GM19025 (cell line): ENCODE measurements around the gene MCCC1.

ENCODE experiments used
- ATAC-seq: cut with Tn5 transposase; IDR thresholded peaks from one replicate; pipeline ENCODE4 v1.9.1; 2021; ENCODE audit warnings: mild to moderate bottlenecking, low read depth, moderate library complexity; ENCODE audit not compliant: unreplicated experiment

Gene MCCC1

DNA sequence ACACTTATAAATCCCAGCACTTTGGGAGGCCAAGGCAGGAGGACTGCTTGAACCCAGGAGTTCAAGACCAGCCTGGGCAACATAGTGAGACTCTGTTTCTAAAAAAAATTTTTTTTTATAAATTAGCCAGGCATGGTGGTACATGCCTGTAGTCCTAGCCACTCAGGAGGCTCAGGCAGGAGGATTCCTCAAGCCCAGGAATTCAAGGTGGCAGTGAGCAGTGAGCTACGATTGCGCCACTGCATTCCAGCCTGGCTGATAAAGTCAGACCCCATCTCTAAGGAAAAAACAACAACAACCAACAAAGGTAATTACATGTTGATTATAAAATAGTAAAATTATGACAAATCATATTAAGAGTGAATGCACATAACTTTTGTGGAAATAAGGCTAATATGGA lies 40.9 kb downstream of the MCCC1 start:
- ATAC-seq = no peak

DNA sequence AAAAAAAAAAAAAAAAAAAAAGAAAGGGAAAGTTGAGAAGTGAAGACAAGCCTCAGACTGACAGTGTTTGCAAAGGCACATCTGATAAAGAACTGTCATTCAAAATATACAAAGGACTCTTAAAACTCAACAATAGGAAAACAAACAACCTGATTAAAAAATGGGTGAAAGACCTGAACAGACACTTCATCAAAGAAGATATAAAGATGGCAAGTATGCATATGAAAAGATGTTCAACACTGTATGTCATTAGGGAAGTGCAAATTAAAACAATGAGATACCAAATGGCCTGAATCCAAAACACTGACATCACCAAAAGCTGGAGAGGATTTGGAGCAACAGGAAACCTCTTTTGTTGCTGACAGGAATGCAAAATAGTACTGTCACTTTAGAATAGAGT lies 48.6 kb downstream of the MCCC1 start:
- ATAC-seq = no peak

DNA sequence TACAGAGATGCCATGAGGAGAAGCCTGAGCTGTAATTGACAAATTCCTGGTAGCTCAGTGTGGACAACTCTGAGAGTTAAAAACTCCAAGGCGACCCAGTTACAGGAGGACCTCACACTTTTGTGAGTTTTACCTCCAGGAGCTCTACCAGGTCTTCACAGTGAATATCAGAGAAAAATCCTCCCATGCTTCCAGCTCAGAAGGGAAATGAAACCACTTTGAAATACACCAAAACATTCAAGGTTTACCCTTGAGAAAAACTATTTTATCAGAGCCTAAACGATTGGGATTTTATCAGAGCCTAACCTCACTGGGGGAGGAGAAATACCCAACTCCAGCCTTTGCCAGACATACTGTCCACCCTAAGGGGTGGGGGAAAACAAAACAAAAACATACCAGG lies 52.4 kb downstream of the MCCC1 start:
- ATAC-seq = no peak

DNA sequence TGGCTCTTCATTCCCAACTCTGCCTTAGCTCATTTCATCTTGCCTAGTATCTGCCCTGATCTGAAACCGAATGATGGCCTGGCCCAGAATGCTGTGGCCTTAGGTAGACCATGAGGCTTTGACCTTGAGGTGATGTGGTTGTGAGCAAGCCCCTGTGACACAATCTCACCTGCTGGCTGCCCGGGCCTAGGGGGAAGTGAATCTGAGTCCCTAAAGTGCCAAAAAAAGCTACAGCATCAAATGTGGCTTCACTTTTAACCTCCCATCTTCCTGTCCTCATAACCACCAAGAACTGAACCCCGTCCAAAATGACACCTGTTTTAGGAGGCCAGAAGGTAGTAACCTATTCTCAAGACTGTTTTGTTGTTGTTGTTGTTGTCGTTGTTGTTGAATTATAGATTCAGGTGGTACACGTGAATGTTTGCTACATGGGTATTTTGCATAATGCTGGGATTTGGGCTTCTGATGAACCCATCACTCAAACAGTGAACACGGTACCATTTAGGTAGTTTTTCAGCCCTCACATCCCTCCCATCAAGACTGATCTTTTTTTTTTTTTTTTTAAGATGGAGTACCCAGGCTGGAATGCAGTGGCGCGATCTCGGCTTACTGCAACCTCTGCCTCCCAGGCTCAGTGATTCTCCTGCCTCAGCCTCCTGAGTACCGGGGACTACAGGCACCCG lies 54.6 kb downstream of the MCCC1 start:
- peak; percentile 95 for ATAC-seq

DNA sequence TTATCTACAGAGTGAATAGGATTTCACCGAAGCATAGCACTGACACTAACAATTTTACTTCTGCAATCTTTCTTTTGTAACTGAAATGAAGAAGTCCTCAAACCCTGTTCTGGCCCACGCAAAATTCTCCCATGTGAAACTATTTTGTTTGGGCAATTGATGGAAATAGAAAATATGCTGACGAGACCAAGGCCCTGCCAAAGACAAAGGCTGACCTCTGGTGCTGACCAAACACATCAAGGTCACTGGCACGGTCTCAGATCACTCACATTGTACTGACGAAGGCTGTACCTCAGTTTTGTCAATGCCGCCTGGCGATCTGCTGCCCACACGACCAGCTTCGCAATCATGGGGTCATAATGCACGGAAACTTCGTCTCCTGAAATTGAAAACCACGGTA lies 60.5 kb downstream of the MCCC1 start:
- ATAC-seq = no peak

DNA sequence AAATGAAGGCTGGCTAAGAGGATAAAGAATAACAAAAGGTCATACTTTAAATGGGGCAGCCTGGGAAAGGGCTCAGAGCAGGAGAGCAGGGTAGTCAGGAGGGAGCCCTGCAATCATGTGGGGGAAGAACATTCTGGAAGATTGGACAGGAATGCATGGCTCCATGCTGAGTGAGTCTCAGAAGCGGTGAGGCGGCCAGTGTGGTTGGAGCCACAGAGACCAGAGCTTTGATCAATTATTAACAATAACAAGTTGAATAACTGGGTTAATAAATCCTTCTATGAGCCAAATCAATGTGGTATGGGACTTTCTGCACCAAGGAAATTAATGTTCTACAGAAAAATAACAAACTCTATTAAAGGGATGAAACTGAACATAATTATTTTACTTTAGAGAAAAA lies 61.1 kb downstream of the MCCC1 start:
- ATAC-seq = no peak

DNA sequence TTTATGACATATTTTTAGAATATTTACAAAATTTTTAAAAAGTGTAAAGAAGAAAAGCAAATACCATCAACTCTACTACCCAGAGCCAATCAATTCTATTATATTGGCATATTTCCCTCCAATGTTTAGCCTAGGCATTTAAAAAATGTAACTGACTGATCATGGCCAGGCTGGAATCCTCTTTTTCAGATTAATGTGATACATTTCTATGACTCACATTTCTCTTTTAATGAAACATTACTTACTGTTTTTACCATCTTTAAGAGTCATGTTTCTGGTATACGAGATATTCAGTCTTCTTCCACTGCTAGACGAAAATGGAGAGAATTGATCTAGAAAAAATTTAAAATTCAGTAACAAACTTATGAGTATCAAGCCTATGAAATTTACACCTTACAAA lies 65.5 kb downstream of the MCCC1 start:
- no peak for ATAC-seq

DNA sequence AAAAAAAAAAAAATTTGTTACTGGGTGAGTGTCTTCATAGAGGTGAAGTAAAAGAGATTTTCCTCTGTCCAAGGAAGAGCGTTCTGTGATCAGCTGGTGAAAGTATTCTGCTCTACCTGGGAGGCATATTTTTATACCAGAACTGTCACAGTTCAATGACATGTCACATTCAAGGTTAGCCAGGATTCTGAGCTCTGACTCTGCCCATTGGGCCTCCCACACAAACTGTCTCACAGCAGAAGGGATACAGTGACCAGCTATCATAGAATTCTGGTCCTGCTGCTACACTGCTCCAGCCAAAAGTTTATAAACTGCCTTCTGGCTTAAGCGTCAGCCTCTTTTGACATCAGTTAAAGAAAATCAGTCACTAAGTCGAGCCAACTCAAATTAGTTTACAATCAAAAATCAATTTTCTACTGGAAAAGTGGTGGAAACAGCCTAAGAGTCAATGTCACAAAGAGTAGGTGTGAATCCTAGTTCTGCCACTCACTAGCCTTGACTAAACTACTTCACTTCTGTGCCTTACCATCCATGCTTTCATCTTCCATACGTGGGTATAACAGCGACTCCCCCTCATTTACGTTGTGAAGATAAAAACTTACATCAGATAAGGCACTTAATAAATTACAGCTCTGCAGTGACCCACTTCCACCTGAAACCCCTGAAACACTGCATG lies 66.3 kb downstream of the MCCC1 start:
- no peak for ATAC-seq

DNA sequence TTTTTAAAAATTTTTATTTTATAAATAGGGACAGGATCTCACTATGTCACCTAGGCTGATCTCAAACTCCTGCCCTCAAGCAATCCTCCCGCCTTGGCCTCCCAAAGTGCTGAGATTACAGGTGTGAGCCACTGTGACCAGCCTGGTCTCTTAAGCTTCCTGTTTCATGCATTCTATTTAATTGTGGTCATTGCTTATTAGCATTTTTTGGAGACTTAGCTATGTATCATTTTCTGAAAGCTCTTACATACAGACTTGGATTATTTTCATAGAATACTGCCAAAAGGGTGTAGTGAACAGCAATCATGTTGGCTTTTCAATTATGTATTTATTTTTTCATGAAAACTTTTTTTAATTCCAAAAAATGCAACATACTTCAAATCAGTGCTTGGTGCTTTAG lies 67.5 kb downstream of the MCCC1 start:
- no peak for ATAC-seq

DNA sequence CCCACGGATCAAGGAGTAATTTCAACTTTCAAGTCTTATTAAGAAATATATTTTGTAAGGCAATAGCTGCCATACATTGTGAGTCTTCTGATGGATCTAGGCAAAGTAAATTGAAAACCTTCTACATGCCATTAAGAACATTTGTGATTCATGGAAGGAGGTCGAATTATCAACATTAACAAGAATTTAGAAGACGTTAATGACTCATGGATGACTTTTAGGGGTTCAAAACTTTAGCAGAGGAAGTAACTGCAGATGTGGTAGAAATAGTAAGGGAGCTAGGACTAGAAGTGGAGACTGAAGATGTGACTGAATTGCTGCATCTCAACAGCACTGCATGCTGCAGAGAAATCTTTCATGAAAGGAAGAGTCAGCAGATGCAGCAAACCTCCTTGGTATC lies 70.9 kb downstream of the MCCC1 start:
- no peak for ATAC-seq

DNA sequence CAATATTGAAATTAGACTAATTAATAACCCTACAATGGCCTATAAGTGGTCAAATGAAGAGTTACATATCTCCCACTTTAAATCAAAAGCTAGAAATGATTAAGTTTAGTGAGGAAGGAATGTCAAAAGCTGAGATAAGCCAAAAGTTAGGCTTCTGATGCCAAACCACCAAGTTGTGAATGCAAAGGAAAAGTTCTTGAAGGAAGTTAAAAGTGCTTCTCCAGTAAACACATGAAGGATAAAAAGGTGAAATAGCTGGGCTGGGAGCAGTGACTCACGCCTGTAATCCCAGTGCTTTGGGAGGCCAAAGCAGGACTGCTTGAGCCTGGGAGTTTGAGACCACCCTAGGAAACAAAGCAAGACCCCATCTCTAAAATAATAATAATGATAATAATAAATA lies 72.0 kb downstream of the MCCC1 start:
- no peak for ATAC-seq

DNA sequence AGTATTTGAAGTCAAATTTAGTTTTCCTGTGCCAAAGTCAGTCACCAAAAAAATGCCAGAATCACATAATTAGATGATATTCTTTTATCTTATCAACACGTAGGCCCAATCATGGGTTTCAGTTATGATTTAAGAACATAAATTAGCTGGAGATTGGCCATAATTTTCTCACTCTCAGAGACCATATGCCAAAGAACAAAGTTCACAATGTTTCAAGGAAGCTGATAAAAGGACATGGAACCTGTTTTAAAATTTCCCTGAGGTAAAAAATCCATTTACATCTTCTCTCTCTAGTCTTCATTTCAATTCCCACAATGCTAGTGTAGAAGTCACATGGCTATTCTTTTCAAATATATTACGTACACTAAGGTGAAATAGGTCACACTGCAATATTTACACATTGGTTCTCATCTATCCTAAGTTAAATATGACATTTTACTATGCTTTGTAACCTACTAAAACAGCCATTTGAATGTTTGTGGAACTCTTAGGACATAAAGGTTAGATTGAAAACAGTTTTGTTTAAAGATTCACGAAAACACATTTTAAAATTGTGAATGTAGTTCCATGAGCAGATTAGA lies 76.3 kb downstream of the MCCC1 start:
- no peak for ATAC-seq

DNA sequence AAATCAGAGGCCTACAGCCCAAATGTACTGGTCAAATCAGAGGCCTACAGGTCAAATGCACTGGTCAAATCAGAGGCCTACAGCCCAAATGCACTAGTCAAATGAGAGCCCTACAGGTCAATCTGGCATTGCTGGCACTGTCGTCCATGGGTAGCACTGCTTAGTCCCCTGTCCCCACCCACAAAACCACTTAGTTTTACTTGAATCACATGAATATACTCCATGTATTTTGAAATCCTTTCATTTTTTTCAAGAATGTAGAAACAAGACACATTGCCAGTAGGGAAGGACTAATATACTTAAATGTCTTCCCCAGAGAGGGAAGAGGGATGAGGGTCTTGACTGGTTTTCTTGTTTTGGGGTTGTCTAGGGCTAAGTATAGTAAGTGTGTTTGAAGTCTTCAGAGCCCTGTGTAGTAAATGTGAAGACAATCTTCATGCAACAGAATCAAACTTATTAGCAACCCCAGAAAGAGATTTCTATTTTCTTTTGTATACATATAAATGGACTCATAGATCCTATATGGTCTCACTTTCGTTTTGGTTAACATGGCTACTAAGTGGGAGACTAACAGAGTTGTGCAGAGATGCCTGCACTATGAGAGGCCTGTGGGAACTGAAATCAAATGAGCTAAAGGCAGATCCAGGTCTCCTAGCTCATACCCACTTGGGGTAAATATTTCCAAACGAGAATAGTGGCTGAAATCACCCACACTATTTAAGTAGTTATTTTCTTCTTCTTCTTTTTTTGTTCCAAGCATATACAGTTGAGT lies 80.7 kb downstream of the MCCC1 start:
- ATAC-seq = no peak

DNA sequence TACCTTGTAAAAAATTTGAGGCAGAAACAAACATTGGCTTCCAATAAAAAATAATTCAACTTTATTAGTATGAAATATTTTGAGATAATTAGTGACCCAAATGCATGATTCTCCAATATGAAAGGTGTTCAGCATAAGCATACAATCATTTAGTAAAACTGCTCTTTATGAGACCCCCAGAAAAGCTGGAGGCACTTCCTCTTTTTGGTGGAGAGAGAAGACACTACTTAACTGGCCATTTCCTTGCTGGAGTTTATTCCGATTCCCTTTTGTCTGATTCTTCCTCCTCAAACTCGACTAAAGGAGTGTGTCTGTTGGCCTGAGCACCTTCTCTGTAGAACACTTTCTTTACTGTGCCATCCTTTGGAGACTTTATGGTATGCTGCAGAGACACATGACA lies 84.1 kb downstream of the MCCC1 start:
- no peak for ATAC-seq

DNA sequence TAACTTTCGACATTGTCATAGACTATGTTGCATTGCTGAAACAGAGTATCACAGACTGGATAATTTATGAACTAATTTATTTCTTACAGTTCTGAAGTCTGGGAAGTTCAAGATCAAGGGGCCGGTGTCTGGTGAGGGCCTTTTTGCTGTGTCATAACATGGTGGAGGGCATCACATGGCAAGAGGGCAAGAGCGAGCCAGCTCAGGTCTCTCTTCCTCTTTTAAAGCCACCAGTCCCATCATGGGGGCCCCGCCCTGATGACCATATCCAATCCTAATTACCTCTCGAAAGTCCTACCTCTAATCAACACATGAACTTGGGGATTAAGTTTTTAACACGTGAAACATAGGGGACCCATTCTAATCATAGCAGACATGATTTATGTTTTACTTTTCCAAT lies 85.4 kb downstream of the MCCC1 start:
- ATAC-seq = no peak

DNA sequence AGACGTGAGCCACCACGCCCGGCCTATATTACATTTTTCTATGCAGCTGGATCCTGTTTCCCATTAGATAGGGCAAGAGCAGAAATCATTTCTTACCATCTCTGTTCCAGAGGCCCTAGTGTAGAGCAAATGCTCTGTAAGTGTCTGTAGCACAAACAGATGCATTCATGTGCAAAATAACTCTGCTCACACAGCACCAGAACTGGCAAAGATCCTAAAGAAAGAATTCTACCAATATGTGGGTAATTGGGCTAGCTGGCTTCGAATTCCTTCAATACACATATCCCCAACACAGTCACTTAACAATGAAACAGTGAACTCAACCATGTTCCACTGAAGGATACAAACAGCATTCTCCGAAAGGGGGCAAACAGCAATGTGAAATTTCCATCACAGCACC lies 86.2 kb downstream of the MCCC1 start:
- no peak for ATAC-seq

DNA sequence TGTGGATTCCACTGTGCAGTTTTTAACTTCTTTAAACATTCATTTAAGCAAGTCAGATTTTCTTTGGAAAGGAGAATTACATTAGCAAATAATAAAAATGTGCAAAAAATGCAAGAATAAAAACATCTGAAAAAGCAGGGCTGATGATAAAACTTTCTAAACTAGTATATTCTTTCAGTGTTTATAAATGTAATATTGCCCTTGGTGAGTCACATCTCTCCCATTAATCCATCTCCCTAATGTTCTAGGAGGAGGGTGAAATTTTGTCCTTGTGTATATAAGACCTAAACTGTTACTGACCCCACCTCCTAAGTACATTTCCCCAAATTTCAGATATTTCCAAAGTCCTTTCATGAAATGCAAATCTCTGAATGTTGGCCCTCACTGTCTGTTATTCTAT lies 90.5 kb downstream of the MCCC1 start:
- no peak for ATAC-seq

DNA sequence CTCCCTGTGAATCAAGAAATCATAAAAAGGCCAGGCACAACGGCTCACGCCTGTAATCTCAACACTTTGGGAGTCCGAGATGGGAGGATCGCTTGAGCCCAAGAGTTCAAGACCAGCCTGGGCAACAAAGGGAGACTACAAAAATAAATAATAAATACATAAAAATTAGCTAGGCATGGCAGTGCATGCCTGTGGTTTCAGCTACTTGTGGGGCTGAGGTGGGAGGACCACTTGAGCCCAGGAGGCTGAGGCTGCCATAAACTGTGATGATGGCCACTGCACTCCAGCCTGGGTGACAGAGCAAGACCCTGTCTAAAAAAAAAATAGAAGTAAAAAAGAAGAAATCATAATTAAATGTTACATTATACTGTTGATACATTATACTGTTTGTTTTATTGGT lies 91.0 kb downstream of the MCCC1 start:
- no peak for ATAC-seq

DNA sequence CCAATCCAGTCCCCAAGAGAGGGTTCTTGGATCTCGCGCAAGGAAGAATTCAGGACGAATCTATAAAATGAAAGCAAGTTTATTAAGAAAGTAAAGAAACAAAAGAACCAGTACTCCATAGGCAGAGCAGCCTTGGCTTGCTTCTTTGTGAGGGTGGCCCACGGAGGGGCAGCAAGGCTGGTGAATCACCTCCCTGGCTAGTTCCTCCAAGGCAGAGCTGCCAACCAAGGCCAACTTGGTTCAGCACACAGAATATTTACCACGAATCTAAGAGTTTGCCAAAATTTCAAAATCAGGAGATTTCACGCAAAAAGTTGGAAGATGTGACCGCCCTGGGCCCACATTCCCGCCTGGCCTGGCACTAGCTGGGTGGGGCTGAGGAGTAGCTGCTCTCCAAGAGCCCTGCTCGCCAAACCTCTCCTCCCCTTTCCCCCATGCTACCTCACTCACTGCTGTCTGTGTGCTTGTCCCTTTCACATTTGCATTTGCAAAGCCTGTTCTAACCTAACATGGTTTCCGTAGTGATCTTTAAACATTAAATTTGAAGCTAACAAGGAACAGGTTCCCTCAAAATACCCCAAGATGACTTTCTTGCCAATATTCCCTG lies 92.8 kb downstream of the MCCC1 start:
- no peak for ATAC-seq

DNA sequence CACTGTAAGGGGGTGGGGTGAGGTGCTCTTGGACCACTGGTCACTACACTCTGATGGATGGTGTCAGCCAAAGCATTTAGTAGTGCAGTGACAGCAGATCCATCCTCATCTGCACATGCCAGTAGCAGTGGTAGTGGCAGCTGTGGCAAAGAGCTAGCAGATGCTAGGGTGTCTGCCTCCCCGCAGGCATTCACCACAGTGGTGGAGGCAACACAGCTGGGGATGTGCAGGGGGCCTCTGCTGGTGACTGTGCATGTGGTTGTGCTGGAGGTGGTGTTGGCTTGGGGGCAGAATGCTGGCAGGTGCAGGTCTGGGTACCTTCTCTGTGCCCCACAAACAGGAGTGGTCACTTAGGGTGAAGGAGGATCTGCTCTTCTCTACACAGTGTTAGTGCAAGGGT lies 99.5 kb downstream of the MCCC1 start:
- ATAC-seq = no peak
